GM18502 (cell line): Measurements from ENCODE around the gene TNIP1.

ENCODE experiments used
- ATAC-seq: cut with Tn5 transposase; IDR thresholded peaks from one replicate; pipeline ENCODE4 v1.9.1; 2021; ENCODE audit warnings: mild to moderate bottlenecking; ENCODE audit not compliant: unreplicated experiment, poor library complexity

TNIP1 gene

GRCh38 chr5:151080613-151081430 lies at the start of gene TNIP1:
TSS of gene TNIP1 (minus strand) at chr5:151081034. CDS start at chr5:151065095, 15,939 bp downstream.
- peak; percentile 76 for ATAC-seq

- ATAC-seq: no peak
Measured at GRCh38 chr5:151130235-151130921, 49.5 kb upstream of the TNIP1 start.

GRCh38 chr5:151128817-151129216 lies 48.0 kb upstream of the TNIP1 start:
- ATAC-seq: no peak

GRCh38 chr5:151127926-151128325 lies 47.1 kb upstream of the TNIP1 start:
- no peak for ATAC-seq

GRCh38 chr5:151126199-151126645 lies 45.4 kb upstream of the TNIP1 start:
- ATAC-seq: no peak

GRCh38 chr5:151125421-151125820 lies 44.6 kb upstream of the TNIP1 start:
- peak; percentile 28 for ATAC-seq

GRCh38 chr5:151123897-151124751 lies 43.3 kb upstream of the TNIP1 start:
- ATAC-seq: peak; percentile 76

- ATAC-seq: no peak
Measured at GRCh38 chr5:151122828-151123227, 42.0 kb upstream of the TNIP1 start.

- ATAC-seq: no peak
Measured at GRCh38 chr5:151121665-151122064, 40.8 kb upstream of the TNIP1 start.

GRCh38 chr5:151121095-151121494 lies 40.3 kb upstream of the TNIP1 start:
- no peak for ATAC-seq

GRCh38 chr5:151118913-151119575 lies 38.2 kb upstream of the TNIP1 start:
- no peak for ATAC-seq

- no peak for ATAC-seq
Measured at GRCh38 chr5:151115272-151115905, 34.6 kb upstream of the TNIP1 start.

GRCh38 chr5:151113651-151114050 lies 32.8 kb upstream of the TNIP1 start:
- ATAC-seq: no peak

GRCh38 chr5:151110992-151111391 lies 30.2 kb upstream of the TNIP1 start:
- ATAC-seq: no peak

GRCh38 chr5:151110122-151110681 lies 29.4 kb upstream of the TNIP1 start:
- ATAC-seq: no peak

- ATAC-seq: no peak
Measured at GRCh38 chr5:151108566-151108965, 27.7 kb upstream of the TNIP1 start.

- no peak for ATAC-seq
Measured at GRCh38 chr5:151107738-151108520, 27.1 kb upstream of the TNIP1 start.

GRCh38 chr5:151107084-151107483 lies 26.2 kb upstream of the TNIP1 start:
- no peak for ATAC-seq

GRCh38 chr5:151106509-151106908 lies 25.7 kb upstream of the TNIP1 start:
- ATAC-seq: no peak
